ENCODE results near the gene CALR3. TPM values are rescaled to one million over a fixed set of nuclear protein-coding genes. Genes with fewer than 3 reads are reported as not detected.

The CALR3 gene
- total and polyA plus RNA-seq, 2 of the 8 experiments (the other 6 are each of a cell fraction or from before 2014, with no cell fraction given) = 0.11 to 0.32 TPM

DNA sequence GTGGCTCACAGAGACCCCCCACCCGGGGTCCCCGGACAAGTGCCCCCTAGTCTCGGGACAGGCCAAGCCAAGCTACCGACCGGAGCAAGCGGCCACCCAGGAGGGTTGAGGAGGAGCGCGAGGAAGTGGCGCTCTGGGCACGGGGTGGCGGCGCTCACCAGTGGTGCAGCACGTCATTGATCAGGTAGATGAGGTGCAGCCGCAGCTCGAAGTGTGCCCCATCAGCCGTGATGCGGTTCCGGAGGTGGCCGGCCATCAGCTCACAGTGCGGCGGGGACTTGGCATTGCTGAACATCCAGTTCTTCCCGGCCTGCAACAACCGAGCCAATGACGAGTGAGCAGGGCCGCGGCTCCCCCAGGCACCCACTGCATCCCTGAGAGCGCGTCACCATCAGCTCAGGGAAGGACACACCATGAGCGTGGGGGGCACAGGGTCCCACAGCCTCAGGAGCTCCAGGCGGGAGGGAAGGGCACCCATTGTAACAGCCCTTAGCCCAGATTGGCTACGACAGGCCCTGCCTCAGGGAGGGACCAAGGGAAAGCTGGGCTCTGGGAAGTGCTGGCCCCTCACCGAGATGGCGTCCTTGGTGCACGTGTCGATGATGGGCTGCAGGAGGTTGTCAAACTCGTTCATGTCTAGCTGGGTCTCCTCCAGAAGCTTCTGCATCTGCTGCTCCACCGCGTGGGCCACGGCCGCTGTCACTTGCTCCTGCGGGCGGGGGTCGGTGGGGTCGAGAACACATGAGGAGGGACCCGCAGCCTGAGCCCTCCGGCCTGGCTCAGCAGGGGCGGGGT lies 36.7 kb upstream of the CALR3 start:
- Histone ChIP-seq H3K79me1 (ENCODE audit: low read depth, low read length) (peaks cover 12% of the 10 kb centered on the region), H3K23me2 (ENCODE audit: low read depth, low read length) (no peaks in the 10 kb centered on the region), H4K5ac (ENCODE audit: insufficient read length, low read depth, low read length) (no peak overlapping the region), H4K8ac (ENCODE audit: extremely low read depth, insufficient read depth, low read length) (no peak overlapping the region; the same call in 1 of the 2 replicates), H2BK20ac (ENCODE audit: low read length) (no peak overlapping the region), H2AFZ (ENCODE audit: low read length) (no peak overlapping the region), H3K4me3 (ENCODE audit: extremely low read depth in 1 of 4, insufficient read depth in 2 of 4, low read depth in 3 of 4, low read length in 4 of 4) (no peak overlapping the region), H3K23ac (ENCODE audit: insufficient read length) (no peak overlapping the region), H3K4me1 (replicated peaks in 1 of 4; ENCODE audit: control insufficient read depth in 3 of 4, insufficient read depth in 4 of 4, low read length in 3 of 4) (no peaks in the 10 kb centered on the region), H3K27ac (ENCODE audit: low read depth, low read length) (no peak overlapping the region), H4K20me1 (replicated peaks in 1 of 2; ENCODE audit: control insufficient read depth in 1 of 2, insufficient read depth in 2 of 2, low read length in 2 of 2) (peaks cover 14 to 44% of the 10 kb centered on the region in 2 experiments), H3K4ac (replicated peaks; ENCODE audit: insufficient read length, low read depth, low read length) (no peak overlapping the region), H2BK15ac (ENCODE audit: low read length) (no peak overlapping the region), H3K9me3 (ENCODE audit: insufficient read depth in 2 of 2, low read depth in 1 of 2, low read length in 1 of 2) (no peaks in the 10 kb centered on the region), H3K9ac (replicated peaks in 1 of 4; ENCODE audit: extremely low read depth in 1 of 4, low read depth in 3 of 4, low read length in 3 of 4) (no peak overlapping the region), H3K36me3 (ENCODE audit: control insufficient read depth in 2 of 4, insufficient read depth in 4 of 4, low read length in 3 of 4) (peaks cover 36 to 75% (median 72%) of the 10 kb centered on the region in 4 experiments), H3K56ac (replicated peaks; ENCODE audit: insufficient read length, low read depth, low read length) (no peak overlapping the region), H3K27me3 (replicated peaks in 1 of 4; ENCODE audit: control insufficient read depth in 3 of 4, extremely low read depth in 1 of 4, insufficient read depth in 3 of 4, low read length in 3 of 4) (no peaks in the 10 kb centered on the region), H3K4me2 (ENCODE audit: insufficient read depth in 1 of 2, low read depth in 2 of 2, low read length in 2 of 2) (no peak overlapping the region), H3K79me2 (ENCODE audit: control insufficient read depth in 1 of 2, insufficient read depth in 2 of 2, low read length in 2 of 2) (peaks cover under 1 to 18% of the 10 kb centered on the region in 2 experiments), H2BK12ac (ENCODE audit: low read depth, low read length) (no peak overlapping the region), H4K91ac (replicated peaks; ENCODE audit: insufficient read length, low read length) (no peak overlapping the region), H2BK5ac (ENCODE audit: low read depth, low read length) (no peak overlapping the region; the same call in 1 of the 2 replicates), H3K14ac (ENCODE audit: insufficient read length) (no peak overlapping the region), H2AK5ac (ENCODE audit: low read depth, low read length) (no peak overlapping the region), H3K18ac (ENCODE audit: extremely low read depth, low read length) (no peak overlapping the region), H2BK120ac (replicated peaks; ENCODE audit: low read depth, low read length) (no peak overlapping the region)
- ChIA-PET POLR2A (ENCODE audit: partially characterized antibody) (interaction anchor here (0.8 to 6.2 kb wide), 5 partner anchors 9 to 203 kb away, joined by 3 to 34 read pairs (median 4); partner anchors contain the start of gene CHERP), CTCF (ENCODE audit: partially characterized antibody) (interaction anchor here (0.8 to 3.0 kb wide), 3 partner anchors 52 to 91 kb away, joined by 3 to 10 read pairs (median 9); no protein-coding TSS in a partner anchor)
- no peak for FAIRE-seq
- WGBS, 2 experiments (ENCODE audit: extremely low coverage in 1 of 2, insufficient coverage in 1 of 2, insufficient read length in 1 of 2, insufficient replicate concordance in 2 of 2, low coverage in 1 of 2, low lambda C conversion rate in 2 of 2, missing lambda C conversion rate in 1 of 2) = 94% methylated on average over 42 of the region's 47 CpGs; no CpG with 5 or more reads in 1 of the 2 experiments
- DNase-seq (ENCODE audit: low read depth in 1 of 2, low spot score in 2 of 2) = no peak
- no peak for TF ChIP-seq RNF2 (IDR thresholded peaks at IDR 0.05; ENCODE audit: borderline replicate concordance, low read depth, low read length, missing control alignments, poor library complexity, severe bottlenecking)
- no peak for TF ChIP-seq CEBPB (IDR thresholded peaks at IDR 0.05; ENCODE audit: low read depth, low read length)
- no peak for TF ChIP-seq YY1 (IDR thresholded peaks at IDR 0.05; ENCODE audit: low read depth, low read length)
- TF ChIP-seq ASH2L (IDR thresholded peaks at IDR 0.05; ENCODE audit: low read length) = no peak
- no peak for TF ChIP-seq POLR2A (IDR thresholded peaks at IDR 0.05; ENCODE audit: control extremely low read depth in 1 of 2, low read depth in 2 of 2, low read length in 2 of 2)
- TF ChIP-seq CBX5 (IDR thresholded peaks at IDR 0.05; ENCODE audit: low read depth, low read length) = no peak
- TF ChIP-seq EZH2 (IDR thresholded peaks at IDR 0.05; ENCODE audit: low read depth, low read length, severe bottlenecking) = no peak
- no peak for TF ChIP-seq SP4 (IDR thresholded peaks at IDR 0.05; ENCODE audit: low read length)
- TF ChIP-seq HDAC6 (IDR thresholded peaks at IDR 0.05; ENCODE audit: low read depth, low read length) = no peak
- TF ChIP-seq SUZ12 (IDR thresholded peaks at IDR 0.05; ENCODE audit: low read length) = no peak
- TF ChIP-seq TBP (IDR thresholded peaks at IDR 0.05; ENCODE audit: low read depth, low read length) = no peak
- TF ChIP-seq, protein P1, sequence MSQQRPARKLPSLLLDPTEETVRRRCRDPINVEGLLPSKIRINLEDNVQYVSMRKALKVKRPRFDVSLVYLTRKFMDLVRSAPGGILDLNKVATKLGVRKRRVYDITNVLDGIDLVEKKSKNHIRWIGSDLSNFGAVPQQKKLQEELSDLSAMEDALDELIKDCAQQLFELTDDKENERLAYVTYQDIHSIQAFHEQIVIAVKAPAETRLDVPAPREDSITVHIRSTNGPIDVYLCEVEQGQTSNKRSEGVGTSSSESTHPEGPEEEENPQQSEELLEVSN (IDR thresholded peaks at IDR 0.05) = no peak

Measured in H1 (cell line).